DND-41 (cell line): ENCODE data around the gene PQBP1.

Experiments used
- CTCF ChIP-seq: IDR thresholded peaks from 2 replicates; pipeline ENCODE4 v1.5.1; 2012; ENCODE audit warnings: borderline replicate concordance, low read length, moderate library complexity, mild to moderate bottlenecking; ENCODE audit not compliant: poor library complexity, severe bottlenecking; ENCODE audit errors: extremely low read depth
- EZH2 ChIP-seq: IDR thresholded peaks from 3 replicates; pipeline ENCODE4 v1.6.1; 2012; ENCODE audit warnings: borderline replicate concordance, low read depth, mild to moderate bottlenecking, moderate library complexity, low read length, inconsistent platforms; ENCODE audit not compliant: severe bottlenecking

GRCh38 chrX:48890296-48890925, 7.3 kb upstream of the PQBP1 start:
- TF ChIP-seq CTCF (no peak), EZH2 (no peak)
